Activated CD4-positive, CD25-positive, alpha-beta regulatory T cell treated with anti-CD3 and anti-CD28 coated beads, Interleukin-2, amount 50 U/mL, for 72 hours (primary cell): ENCODE results near the gene SEMA4B.
A peak's percentile ranks its signal among the peaks of the same experiment; 100 is the strongest.
"Not testable (repeated sequence)": the region's sequence is repeated elsewhere in the genome, so short reads cannot be mapped to it uniquely, and the experiment has no call there.

ENCODE experiments used
- DNase-seq: peaks from one replicate; pipeline ENCODE4 v3.0.0; 2021

The SEMA4B gene

GRCh38 chr15:90228960-90229359 lies 27.8 kb downstream of the SEMA4B start:
- no peak for DNase-seq

- no peak for DNase-seq
Observed at GRCh38 chr15:90230071-90230494, 29.0 kb downstream of the SEMA4B start.

- DNase-seq, result no peak
Observed at GRCh38 chr15:90230610-90231009, 29.5 kb downstream of the SEMA4B start.

GRCh38 chr15:90231028-90232017 lies 30.2 kb downstream of the SEMA4B start:
- peak; percentile 60 for DNase-seq

- DNase-seq, result no peak
Observed at GRCh38 chr15:90232196-90232595, 31.1 kb downstream of the SEMA4B start.

- DNase-seq, result no peak
Observed at GRCh38 chr15:90232941-90233386, 31.8 kb downstream of the SEMA4B start.

GRCh38 chr15:90233387-90234095 lies 32.4 kb downstream of the SEMA4B start, which contains the start of gene CIB1:
Gene CIB1 (minus strand): TSS chr15:90233941. CDS start chr15:90233885, 56 bp downstream.
- DNase-seq, result peak; percentile 97

- no peak for DNase-seq
Observed at GRCh38 chr15:90234096-90234988, 33.2 kb downstream of the SEMA4B start, which contains the start of gene GDPGP1. Gene GDPGP1 (plus strand): TSS chr15:90234209. CDS start chr15:90240909, 6,700 bp downstream.

GRCh38 chr15:90239371-90239770 lies 38.2 kb downstream of the SEMA4B start:
- no peak for DNase-seq

GRCh38 chr15:90240856-90241255 lies 39.7 kb downstream of the SEMA4B start:
- DNase-seq, result no peak

- DNase-seq, result no peak
Observed at GRCh38 chr15:90241343-90242192, 40.4 kb downstream of the SEMA4B start.

- DNase-seq, result no peak
Observed at GRCh38 chr15:90243943-90244639, 43.0 kb downstream of the SEMA4B start.

GRCh38 chr15:90248789-90249202 lies 47.7 kb downstream of the SEMA4B start:
- DNase-seq, result no peak

GRCh38 chr15:90249203-90249863 lies 48.2 kb downstream of the SEMA4B start, which contains the start of gene TTLL13:
Gene TTLL13 (plus strand): TSS chr15:90249556. CDS start chr15:90250631, 1,075 bp downstream.
- DNase-seq, result peak; percentile 84

- DNase-seq, result no peak
Observed at GRCh38 chr15:90257776-90258175, 56.6 kb downstream of the SEMA4B start.

- no peak for DNase-seq
Observed at GRCh38 chr15:90259524-90259923, 58.4 kb downstream of the SEMA4B start.

GRCh38 chr15:90260731-90261130 lies 59.6 kb downstream of the SEMA4B start:
- not testable (repeated sequence) for DNase-seq

GRCh38 chr15:90261811-90262210 lies 60.7 kb downstream of the SEMA4B start:
- DNase-seq, result no peak

- no peak for DNase-seq
Observed at GRCh38 chr15:90262426-90262825, 61.3 kb downstream of the SEMA4B start.

GRCh38 chr15:90264671-90265070 lies 63.5 kb downstream of the SEMA4B start:
- no peak for DNase-seq
